ENCODE measurements around the gene PRICKLE3.

DNA sequence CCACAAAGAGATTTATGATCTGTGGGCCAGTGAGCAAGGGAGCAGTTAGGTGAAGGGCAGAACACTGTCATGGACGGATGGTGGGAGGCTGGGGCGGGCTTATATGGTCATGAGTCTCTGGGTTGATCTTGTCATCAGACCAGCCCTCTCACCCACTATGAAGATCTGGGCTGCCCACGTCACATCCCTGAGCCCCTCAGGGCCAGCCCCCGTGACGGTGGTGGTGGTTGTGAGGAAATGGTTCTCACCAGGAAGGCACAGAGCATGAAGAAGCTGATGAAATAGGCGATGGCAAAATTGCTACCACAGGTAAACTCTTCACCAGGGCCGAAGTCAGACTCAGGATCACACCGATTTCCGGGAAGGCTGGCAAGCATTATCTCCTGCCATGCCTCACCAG lies 24.9 kb upstream of the PRICKLE3 start:
- no peak for TF ChIP-seq EZH2phosphoT487 (conservative IDR thresholded peaks at IDR 0.05; ENCODE audit: low read length)
- no peak for TF ChIP-seq CTCF (IDR thresholded peaks at IDR 0.05; ENCODE audit: insufficient read depth, low read length, poor library complexity, severe bottlenecking)
